Breast epithelium (tissue), 4 donors: Measurements from ENCODE around the gene TRAF7. TPM values are rescaled to one million over a fixed set of nuclear protein-coding genes. Genes with fewer than 3 reads are reported as not detected.

Source experiments
- DNase-seq, 2 donors: peaks; one replicate each; pipeline ENCODE4 v3.0.0-alpha.2; 2019; ENCODE audit warnings: low spot score in 2 of 2
- H3K27ac ChIP-seq, 2 donors: fragments of 200-600 bp; sonication (generic) in 1 of 2; one replicate each; pipeline ENCODE4 v1.5.1; 2016 to 2019; ENCODE audit warnings: mild to moderate bottlenecking in 1 of 2
- H3K27me3 ChIP-seq, 2 donors: fragments of 200-600 bp; sonication (generic) in 1 of 2; one replicate each; pipeline versions ENCODE4 v1.5.1 to v1.6.0; 2017 to 2019; ENCODE audit warnings: control low read depth in 1 of 2, mild to moderate bottlenecking in 1 of 2
- H3K36me3 ChIP-seq: fragments of 200-600 bp; one replicate; pipeline ENCODE4 v1.5.1; 2019
- H3K4me1 ChIP-seq, 2 donors: fragments of 200-600 bp; sonication (generic); one replicate each; pipeline ENCODE4 v1.5.1; 2016 to 2019; ENCODE audit warnings: control low read depth in 1 of 2
- H3K4me3 ChIP-seq, 3 donors: fragments of 200-600 bp; sonication (generic); 1 replicate in 2 of 3; 2 replicates in 1 of 3; pipeline ENCODE4 v1.5.1; 2016 to 2019; ENCODE audit warnings: mild to moderate bottlenecking in 3 of 3, moderate library complexity in 2 of 3
- H3K9me3 ChIP-seq, 2 donors: fragments of 200-600 bp; sonication (generic) in 1 of 2; one replicate each; pipeline ENCODE4 v1.5.1; 2016 to 2019; ENCODE audit warnings: control low read depth in 1 of 2
- CTCF ChIP-seq, 3 donors: fragments of 450-650 bp; IDR thresholded peaks; one replicate each; pipeline ENCODE4 v1.5.1; 2016 to 2017; ENCODE audit warnings: antibody characterized with exemption in 3 of 3, mild to moderate bottlenecking in 3 of 3, moderate library complexity in 3 of 3
- POLR2A ChIP-seq: fragments of 450-650 bp; IDR thresholded peaks from one replicate; pipeline ENCODE4 v1.6.1; 2016; ENCODE audit warnings: antibody characterized with exemption, mild to moderate bottlenecking, moderate library complexity
- POLR2AphosphoS5 ChIP-seq, 3 donors: sonication (generic); formaldehyde crosslinking; IDR thresholded peaks; one replicate each; pipeline ENCODE4 v1.6.1; 2017; ENCODE audit warnings: antibody characterized with exemption in 3 of 3
- intact Hi-C: fragments of 100-400 bp; cut with DNase I; formaldehyde crosslinking; loops from one replicate; pipeline ENCODE4 v1.15.1; 2023; ENCODE audit warnings: low total_unique reads
- total RNA-seq, 3 donors: library from RNA; depleted of rRNA; stranded (reverse); fragments of >200 nt; gene quantifications; one replicate each; pipeline ENCODE4 v1.1.0, GENCODE V29; 2016

Gene TRAF7
- total RNA-seq, 3 donors from 2014 or later = 28.4 to 35.4 (median 32.5) TPM

DNA sequence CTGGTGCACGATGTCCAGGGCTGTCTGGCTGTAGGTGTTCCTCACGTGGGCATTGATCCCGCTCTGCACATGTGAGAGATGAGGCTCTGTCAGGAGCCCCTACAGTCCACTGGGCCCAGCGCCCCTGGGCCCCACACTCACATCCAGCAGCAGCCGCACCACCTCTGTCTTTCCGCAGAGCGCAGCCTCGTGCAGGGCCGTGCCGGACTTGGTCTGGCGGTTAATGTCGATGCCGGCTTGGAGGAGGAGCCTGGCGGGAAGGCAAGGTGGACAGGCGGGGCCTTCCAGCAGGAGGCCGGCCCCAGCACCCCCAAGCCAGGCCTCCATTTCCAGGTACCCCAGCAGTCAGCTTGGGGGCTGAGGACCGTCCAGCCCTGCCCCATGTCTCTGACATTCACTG, 31.6 kb downstream of the TRAF7 start:
- H3K9me3 ChIP-seq = no peaks in the 10 kb centered on the region
- H3K27me3 ChIP-seq = no peaks in the 10 kb centered on the region
- H3K4me3 ChIP-seq = no peak overlapping the region
- no peak overlapping the region for H3K27ac ChIP-seq
- no peaks in the 10 kb centered on the region for H3K36me3 ChIP-seq
- H3K4me1 ChIP-seq = no peaks in the 10 kb centered on the region
- no peak for TF ChIP-seq POLR2AphosphoS5 (IDR thresholded peaks at IDR 0.05)
- no peak for TF ChIP-seq CTCF (IDR thresholded peaks at IDR 0.05)
- TF ChIP-seq POLR2A = no peak
- intact Hi-C loops = no loop called here
- DNase-seq = no peak

GRCh38 chr16:2188395-2188794, 32.8 kb downstream of the TRAF7 start:
- Histone ChIP-seq H3K27me3 (no peaks in the 10 kb centered on the region), H3K4me1 (no peaks in the 10 kb centered on the region), H3K27ac (no peak overlapping the region), H3K36me3 (no peaks in the 10 kb centered on the region), H3K9me3 (no peaks in the 10 kb centered on the region), H3K4me3 (no peak overlapping the region)
- intact Hi-C loops = no loop called here
- TF ChIP-seq POLR2AphosphoS5 (IDR thresholded peaks at IDR 0.05) = no peak
- no peak for TF ChIP-seq CTCF (IDR thresholded peaks at IDR 0.05)
- TF ChIP-seq POLR2A = no peak
- no peak for DNase-seq

DNA sequence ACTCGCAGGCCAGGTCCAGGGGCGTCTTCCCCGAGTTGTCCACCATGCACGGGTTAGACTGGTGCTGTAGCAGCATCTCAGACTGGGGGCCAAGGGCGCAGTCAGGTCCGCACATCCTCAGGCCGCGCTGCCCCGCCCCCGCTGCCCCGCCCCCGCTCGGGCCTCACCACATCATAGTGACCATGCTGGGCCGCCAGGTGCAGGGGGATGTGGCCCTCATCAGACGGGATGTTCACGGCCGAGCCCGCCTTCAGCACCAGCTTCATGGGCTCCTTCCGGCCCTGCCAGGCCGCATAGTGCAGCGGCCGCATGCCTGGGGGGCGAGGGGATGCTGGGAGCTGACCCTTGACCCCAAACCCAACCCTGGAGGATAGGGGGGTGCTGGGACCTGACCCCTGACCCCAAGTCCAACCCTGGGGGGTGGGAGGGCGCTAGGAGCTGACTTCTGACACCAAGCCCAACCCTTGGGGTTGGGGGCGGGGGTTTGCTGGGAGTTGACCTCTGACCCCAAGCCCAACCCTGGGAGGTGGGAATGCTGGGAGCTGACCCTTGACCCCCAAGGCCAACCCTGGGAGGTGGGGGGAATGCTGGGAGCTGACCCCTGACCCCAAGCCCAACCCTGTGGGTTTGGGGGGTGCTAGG, 33.8 kb downstream of the TRAF7 start:
- H3K27ac ChIP-seq = no peak overlapping the region
- no peaks in the 10 kb centered on the region for H3K4me1 ChIP-seq
- no peaks in the 10 kb centered on the region for H3K9me3 ChIP-seq
- intact Hi-C loops = no loop called here
- no peaks in the 10 kb centered on the region for H3K36me3 ChIP-seq
- no peak for DNase-seq
- no peak overlapping the region for H3K4me3 ChIP-seq
- H3K27me3 ChIP-seq = no peaks in the 10 kb centered on the region
- TF ChIP-seq POLR2AphosphoS5 (IDR thresholded peaks at IDR 0.05) (no peak), CTCF (IDR thresholded peaks at IDR 0.05) (no peak), POLR2A (no peak)

GRCh38 chr16:2190002-2190658, 34.5 kb downstream of the TRAF7 start:
- H3K4me3 ChIP-seq = no peak overlapping the region
- TF ChIP-seq POLR2AphosphoS5 (IDR thresholded peaks at IDR 0.05) (no peak), POLR2A (no peak), CTCF (IDR thresholded peaks at IDR 0.05) (no peak)
- H3K36me3 ChIP-seq = no peaks in the 10 kb centered on the region
- no peak overlapping the region for H3K27ac ChIP-seq
- no peak for DNase-seq
- intact Hi-C loops = no loop called here
- H3K9me3 ChIP-seq = no peaks in the 10 kb centered on the region
- no peaks in the 10 kb centered on the region for H3K27me3 ChIP-seq
- peaks cover 0 to 5% of the 10 kb centered on the region in 2 donors for H3K4me1 ChIP-seq

- H3K36me3 ChIP-seq = no peaks in the 10 kb centered on the region
- intact Hi-C loops = no loop called here
Observed at GRCh38 chr16:2190659-2191445, 35.3 kb downstream of the TRAF7 start.

More at GRCh38 chr16:2190659-2191445, 35.3 kb downstream of the TRAF7 start:
- H3K4me1 ChIP-seq = peaks cover under 1 to 12% of the 10 kb centered on the region in 2 donors
- no peak overlapping the region for H3K27ac ChIP-seq
- no peaks in the 10 kb centered on the region for H3K9me3 ChIP-seq
- no peak for DNase-seq
- no peak overlapping the region for H3K4me3 ChIP-seq
- no peaks in the 10 kb centered on the region for H3K27me3 ChIP-seq
- no peak for TF ChIP-seq POLR2A
- TF ChIP-seq POLR2AphosphoS5 (IDR thresholded peaks at IDR 0.05) = no peak
- TF ChIP-seq CTCF (IDR thresholded peaks at IDR 0.05) = no peak
